Neuron (in vitro differentiated cells): ENCODE results near the gene APBA2.
"Not testable (repeated sequence)": the region's sequence is repeated elsewhere in the genome, so short reads cannot be mapped to it uniquely, and the experiment has no call there.

Experiments used
- H2AFZ ChIP-seq: one replicate; pipeline ENCODE4 v1.6.1; 2013; ENCODE audit warnings: low read depth, mild to moderate bottlenecking, inconsistent platforms, low read length, moderate library complexity
- H3K27me3 ChIP-seq: one replicate; pipeline ENCODE4 v1.6.1; 2013; ENCODE audit warnings: low read length; ENCODE audit not compliant: insufficient read depth
- H3K36me3 ChIP-seq: one replicate; pipeline ENCODE4 v1.6.1; 2013; ENCODE audit warnings: low read length; ENCODE audit not compliant: insufficient read depth
- H3K4me1 ChIP-seq: one replicate; pipeline ENCODE4 v1.6.1; 2013; ENCODE audit warnings: low read length; ENCODE audit not compliant: insufficient read depth
- H3K4me3 ChIP-seq: 2 replicates; pipeline ENCODE4 v1.5.1; 2013; ENCODE audit warnings: mild to moderate bottlenecking, low read length, moderate library complexity
- H3K9me3 ChIP-seq: one replicate; pipeline ENCODE4 v1.6.1; 2013; ENCODE audit warnings: low read length

APBA2 gene

DNA sequence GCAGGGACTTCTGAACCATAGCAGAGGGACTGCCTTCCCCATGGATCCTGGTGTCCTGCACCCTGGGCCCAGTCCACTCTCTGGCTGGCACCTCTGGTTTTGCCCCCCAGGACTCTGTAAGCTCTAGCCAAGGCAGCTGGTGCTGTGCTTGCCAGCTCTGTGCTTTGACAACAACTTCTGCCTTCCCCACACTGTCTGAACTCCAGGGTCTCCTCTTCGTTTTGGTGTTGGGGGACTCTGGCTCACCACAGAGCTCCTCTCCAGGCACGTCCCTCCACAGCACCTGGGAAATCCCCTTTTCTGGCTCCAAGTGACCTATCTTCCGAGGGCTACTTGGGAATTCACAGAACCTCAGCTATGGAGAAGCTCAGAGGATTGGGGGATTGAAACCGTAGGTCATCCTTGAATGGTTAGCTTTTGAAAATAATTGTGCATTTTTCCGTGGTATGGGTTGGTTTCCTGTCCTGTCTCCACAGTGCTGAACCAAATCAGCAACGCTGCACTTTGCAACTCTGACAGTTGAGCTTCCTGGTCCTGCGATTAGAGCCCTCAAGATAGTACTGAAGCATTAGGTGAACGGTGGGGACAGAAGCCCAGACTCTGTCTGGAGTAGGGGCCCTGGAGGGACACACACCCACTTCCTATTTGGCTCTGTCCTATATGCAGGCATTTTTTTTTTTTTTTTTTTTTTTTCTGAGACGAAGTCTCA, 152.4 kb downstream of the APBA2 start:
- no peak overlapping the region for H3K4me3 ChIP-seq
- peaks cover 3% of the 10 kb centered on the region for H3K9me3 ChIP-seq
- no peaks in the 10 kb centered on the region for H3K4me1 ChIP-seq
- H3K36me3 ChIP-seq = no peaks in the 10 kb centered on the region
- H3K27me3 ChIP-seq = no peaks in the 10 kb centered on the region
- H2AFZ ChIP-seq = no peak overlapping the region

DNA sequence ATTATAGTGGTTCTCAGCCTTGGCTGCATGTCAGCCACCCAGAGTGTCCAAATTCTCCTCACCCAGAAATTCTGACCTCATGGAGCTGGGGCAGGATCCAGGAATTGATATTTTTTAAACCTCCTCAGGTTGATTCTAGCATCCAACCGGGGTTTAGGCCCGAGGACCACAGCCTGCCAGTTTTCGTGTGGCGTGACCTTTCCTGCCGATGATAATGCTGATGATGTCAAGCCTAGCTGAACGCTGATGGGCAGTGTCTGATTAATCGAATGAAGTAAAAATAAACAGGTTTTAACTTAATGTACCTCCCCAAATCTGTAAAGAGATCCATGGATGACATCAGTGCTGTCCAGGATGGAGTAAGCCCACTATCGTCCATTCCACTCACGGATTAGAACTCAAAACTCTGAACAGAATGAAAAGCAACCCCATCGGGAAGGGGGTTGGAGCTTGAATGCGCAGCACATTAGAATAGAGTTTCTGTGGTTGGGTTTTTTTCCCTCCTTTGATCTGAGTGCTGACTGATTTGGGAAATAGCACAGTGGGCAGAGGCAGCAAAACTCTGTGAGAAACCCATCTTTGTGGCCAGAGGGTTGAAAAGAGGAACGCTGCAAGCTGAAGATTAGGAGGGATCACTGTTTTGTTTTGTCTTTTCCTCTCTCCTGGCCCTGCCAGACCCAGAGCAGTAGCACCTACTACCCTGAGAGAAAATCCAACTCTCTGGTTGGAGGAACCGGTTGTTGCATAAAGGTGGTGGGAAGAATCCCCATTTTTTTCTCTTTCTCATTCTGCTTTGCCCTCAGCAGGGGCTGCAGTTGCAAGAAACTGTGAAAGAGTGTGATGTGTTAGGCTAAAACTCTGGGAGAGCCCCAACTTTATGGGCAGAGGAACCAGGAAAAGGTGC, 153.9 kb downstream of the APBA2 start:
- H3K36me3 ChIP-seq = no peaks in the 10 kb centered on the region
- H3K4me1 ChIP-seq = peaks cover 14% of the 10 kb centered on the region
- peaks cover 3% of the 10 kb centered on the region for H3K9me3 ChIP-seq
- H2AFZ ChIP-seq = no peak overlapping the region
- H3K4me3 ChIP-seq = no peak overlapping the region
- no peaks in the 10 kb centered on the region for H3K27me3 ChIP-seq

DNA sequence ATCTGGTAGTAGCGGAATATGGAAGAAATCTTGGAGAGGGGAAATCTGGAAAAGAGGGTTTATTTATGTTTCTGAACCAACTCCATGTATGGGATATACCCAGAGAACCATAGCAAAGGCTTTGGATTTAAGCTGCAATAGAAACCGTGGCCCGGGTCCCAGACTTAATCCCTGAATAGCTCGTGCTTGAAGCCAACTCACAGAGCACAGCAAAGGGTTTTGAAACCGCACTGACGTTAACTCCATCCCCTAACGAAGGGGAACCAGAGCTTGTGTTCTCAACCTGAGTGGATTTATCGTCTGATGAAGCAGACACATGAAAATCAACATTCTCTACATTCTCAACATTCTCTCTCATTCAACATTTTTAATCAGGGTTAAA, 154.6 kb downstream of the APBA2 start:
- no peak overlapping the region for H3K4me3 ChIP-seq
- no peak overlapping the region for H2AFZ ChIP-seq
- H3K27me3 ChIP-seq = no peaks in the 10 kb centered on the region
- peaks cover 3% of the 10 kb centered on the region for H3K9me3 ChIP-seq
- H3K36me3 ChIP-seq = no peaks in the 10 kb centered on the region
- H3K4me1 ChIP-seq = peaks cover 17% of the 10 kb centered on the region

GRCh38 chr15:29043736-29044502, 158.1 kb downstream of the APBA2 start:
- Histone ChIP-seq H2AFZ (no peak overlapping the region), H3K4me1 (peaks cover 17% of the 10 kb centered on the region), H3K36me3 (no peaks in the 10 kb centered on the region), H3K4me3 (no peak overlapping the region), H3K9me3 (no peaks in the 10 kb centered on the region), H3K27me3 (no peaks in the 10 kb centered on the region)

- Histone ChIP-seq H3K36me3 (no peaks in the 10 kb centered on the region), H3K4me3 (no peak overlapping the region), H3K9me3 (no peaks in the 10 kb centered on the region), H3K4me1 (peaks cover 17% of the 10 kb centered on the region), H2AFZ (no peak overlapping the region), H3K27me3 (no peaks in the 10 kb centered on the region)
Observed at GRCh38 chr15:29044503-29044901, 158.7 kb downstream of the APBA2 start.

DNA sequence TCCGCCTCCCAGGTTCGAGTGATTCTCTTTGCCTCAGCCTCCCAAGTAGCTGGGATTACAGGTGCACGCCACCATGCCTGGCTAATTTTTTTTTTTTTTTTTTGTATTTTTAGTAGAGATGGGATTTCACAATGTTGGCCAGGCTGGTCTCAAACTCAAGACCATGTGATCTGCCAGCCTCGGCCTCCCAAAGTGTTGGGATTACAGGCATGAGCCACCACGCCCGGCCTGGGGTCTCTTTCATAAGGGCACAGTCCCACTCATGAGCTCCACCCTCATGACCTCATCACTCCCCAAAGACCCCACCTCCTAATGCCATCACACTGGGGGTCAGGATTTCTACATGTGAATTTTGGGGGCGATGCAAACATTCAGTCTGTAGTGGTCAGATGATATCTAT, 159.4 kb downstream of the APBA2 start:
- not testable (repeated sequence) for H3K27me3 ChIP-seq, H2AFZ ChIP-seq, H3K36me3 ChIP-seq, H3K4me3 ChIP-seq, H3K9me3 ChIP-seq
- H3K4me1 ChIP-seq = peaks cover 17% of the 10 kb centered on the region

- Histone ChIP-seq H2AFZ (no peak overlapping the region), H3K36me3 (no peaks in the 10 kb centered on the region), H3K9me3 (no peaks in the 10 kb centered on the region), H3K4me1 (peaks cover 17% of the 10 kb centered on the region), H3K4me3 (no peak overlapping the region), H3K27me3 (no peaks in the 10 kb centered on the region)
Observed at GRCh38 chr15:29045717-29046116, 159.9 kb downstream of the APBA2 start.

GRCh38 chr15:29046281-29046810, 160.6 kb downstream of the APBA2 start:
- Histone ChIP-seq H3K4me3 (no peak overlapping the region), H2AFZ (no peak overlapping the region), H3K36me3 (no peaks in the 10 kb centered on the region), H3K27me3 (no peaks in the 10 kb centered on the region), H3K4me1 (peaks cover 17% of the 10 kb centered on the region), H3K9me3 (no peaks in the 10 kb centered on the region)

GRCh38 chr15:29046977-29047376, 161.2 kb downstream of the APBA2 start:
- H3K27me3 ChIP-seq = no peaks in the 10 kb centered on the region

GRCh38 chr15:29048011-29048410, 162.2 kb downstream of the APBA2 start:
- no peak overlapping the region for H2AFZ ChIP-seq
- no peaks in the 10 kb centered on the region for H3K36me3 ChIP-seq
- H3K4me1 ChIP-seq = peaks cover 17% of the 10 kb centered on the region
- peaks cover 2% of the 10 kb centered on the region for H3K9me3 ChIP-seq
- no peak overlapping the region for H3K4me3 ChIP-seq
- no peaks in the 10 kb centered on the region for H3K27me3 ChIP-seq

More at GRCh38 chr15:29046977-29047376, 161.2 kb downstream of the APBA2 start:
- Histone ChIP-seq H3K9me3 (no peaks in the 10 kb centered on the region), H3K4me3 (no peak overlapping the region), H2AFZ (no peak overlapping the region), H3K4me1 (peaks cover 17% of the 10 kb centered on the region), H3K36me3 (no peaks in the 10 kb centered on the region)

DNA sequence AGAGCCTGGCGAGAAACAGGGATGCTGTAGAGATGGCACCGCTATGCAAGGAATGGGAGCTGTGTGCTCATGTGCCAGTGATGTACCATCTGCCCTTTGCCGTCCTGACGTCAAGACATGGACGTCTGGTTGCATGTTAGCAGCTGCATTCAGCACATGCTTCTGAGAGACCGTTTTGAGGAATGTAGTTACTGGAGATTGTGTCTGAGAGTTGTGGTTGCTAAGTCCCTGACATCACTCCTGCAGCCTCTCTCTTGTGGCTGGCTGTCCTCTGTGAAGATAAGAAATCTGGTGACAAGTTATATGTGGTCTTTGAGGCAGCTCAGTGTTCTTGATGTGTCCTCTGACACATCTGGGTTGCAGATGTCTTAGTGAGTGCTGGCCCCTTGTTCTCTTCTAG, 165.1 kb downstream of the APBA2 start:
- no peaks in the 10 kb centered on the region for H3K4me1 ChIP-seq
- no peaks in the 10 kb centered on the region for H3K27me3 ChIP-seq
- H3K36me3 ChIP-seq = peaks cover 7% of the 10 kb centered on the region
- H2AFZ ChIP-seq = no peak overlapping the region
- peaks cover 10% of the 10 kb centered on the region for H3K9me3 ChIP-seq
- no peak overlapping the region for H3K4me3 ChIP-seq

DNA sequence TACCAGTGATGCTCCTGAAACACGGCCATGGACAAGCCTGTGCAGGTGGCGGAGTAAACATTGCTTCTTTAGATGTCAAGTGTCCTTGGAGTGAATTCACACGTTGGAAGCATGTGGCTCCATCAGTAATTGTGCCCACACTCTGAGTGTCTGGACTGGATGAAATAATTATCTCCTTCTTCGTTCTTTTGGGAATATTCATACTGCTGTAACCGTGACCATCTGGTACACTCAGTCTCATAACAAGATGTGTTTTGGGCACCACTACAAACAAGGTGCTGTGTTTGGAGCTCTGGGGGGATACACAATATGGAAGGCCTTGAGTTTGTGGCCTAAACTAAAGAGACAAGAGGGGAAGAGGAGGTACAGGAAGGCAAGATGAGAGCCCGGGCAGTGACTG, 165.6 kb downstream of the APBA2 start:
- H3K4me1 ChIP-seq = no peaks in the 10 kb centered on the region
- H3K9me3 ChIP-seq = peaks cover 10% of the 10 kb centered on the region
- peaks cover 7% of the 10 kb centered on the region for H3K36me3 ChIP-seq
- H3K27me3 ChIP-seq = no peaks in the 10 kb centered on the region
- H2AFZ ChIP-seq = no peak overlapping the region
- H3K4me3 ChIP-seq = no peak overlapping the region

- Histone ChIP-seq H3K27me3 (no peaks in the 10 kb centered on the region), H3K4me3 (no peak overlapping the region), H3K9me3 (peaks cover 12% of the 10 kb centered on the region), H2AFZ (no peak overlapping the region), H3K36me3 (peaks cover 7% of the 10 kb centered on the region), H3K4me1 (peaks cover 6% of the 10 kb centered on the region)
Observed at GRCh38 chr15:29053006-29053405, 167.2 kb downstream of the APBA2 start.
